ENCODE data around the gene NOL12.

Gene NOL12

DNA sequence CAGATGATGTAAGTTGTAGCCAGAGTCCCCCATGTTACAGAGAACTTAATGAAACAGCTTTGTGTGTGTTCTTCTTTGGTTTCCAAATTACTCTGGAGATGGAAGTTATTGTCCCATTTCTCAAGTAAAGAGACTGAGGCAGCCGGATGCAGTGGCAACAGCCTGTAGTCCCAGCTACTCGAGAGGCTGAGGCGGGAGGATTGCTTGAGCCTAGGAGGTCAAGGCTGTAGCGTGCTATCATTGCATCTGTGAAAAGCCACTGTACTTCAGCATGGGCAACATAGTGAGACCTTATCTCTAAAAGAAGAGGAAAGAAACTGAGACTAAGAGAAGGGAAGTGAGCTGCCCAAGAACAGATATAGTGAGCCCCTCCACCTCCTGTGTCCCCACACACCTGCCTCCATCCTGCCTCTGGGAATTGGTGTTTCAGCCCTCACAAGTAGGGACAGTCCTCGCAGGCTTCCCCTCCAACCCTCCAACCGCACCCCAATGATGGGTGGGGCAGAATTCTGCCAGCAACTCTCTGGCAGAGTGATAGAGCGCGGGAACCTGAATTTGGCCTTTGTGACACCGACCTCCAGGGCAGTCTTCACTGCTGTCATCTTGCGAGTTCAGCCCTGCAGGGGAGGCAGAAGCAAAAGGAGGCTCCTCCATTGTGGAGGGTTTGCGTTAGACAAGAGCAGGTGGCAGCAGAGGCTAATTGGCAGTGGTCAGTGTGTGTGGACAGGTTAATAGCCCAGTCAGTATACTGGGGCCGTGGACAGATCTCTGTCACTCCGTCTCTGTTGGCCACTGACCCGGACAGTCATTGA is 26.0 kb upstream of the NOL12 start:
- DNase-seq: no peak

DNA sequence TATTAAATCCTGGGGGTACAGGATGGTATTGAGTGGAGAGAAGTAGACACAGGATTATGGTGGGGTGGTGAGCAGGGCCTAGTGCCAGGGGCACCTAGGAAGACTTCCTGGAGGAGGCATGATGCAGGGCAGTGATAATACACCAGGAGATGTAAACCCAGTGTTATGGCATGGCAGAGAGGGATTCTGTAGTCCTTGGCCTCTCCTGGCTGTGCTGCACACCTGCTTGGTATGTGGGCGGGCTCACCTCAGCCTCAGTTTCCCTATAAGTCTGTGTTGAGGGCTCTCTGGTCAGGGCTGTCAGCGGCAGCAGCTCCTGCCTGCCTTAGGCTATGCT is 25.5 kb upstream of the NOL12 start:
- no peak for DNase-seq

GRCh38 chr22:37661160-37661924 is 24.8 kb upstream of the NOL12 start:
- peak; percentile 69 for DNase-seq

GRCh38 chr22:37662039-37662438 is 24.1 kb upstream of the NOL12 start:
- no peak for DNase-seq

- DNase-seq: peak; percentile 73
Measured at GRCh38 chr22:37663521-37664140, 22.5 kb upstream of the NOL12 start.

- DNase-seq: no peak
Measured at GRCh38 chr22:37664249-37665101, 21.7 kb upstream of the NOL12 start.

DNA sequence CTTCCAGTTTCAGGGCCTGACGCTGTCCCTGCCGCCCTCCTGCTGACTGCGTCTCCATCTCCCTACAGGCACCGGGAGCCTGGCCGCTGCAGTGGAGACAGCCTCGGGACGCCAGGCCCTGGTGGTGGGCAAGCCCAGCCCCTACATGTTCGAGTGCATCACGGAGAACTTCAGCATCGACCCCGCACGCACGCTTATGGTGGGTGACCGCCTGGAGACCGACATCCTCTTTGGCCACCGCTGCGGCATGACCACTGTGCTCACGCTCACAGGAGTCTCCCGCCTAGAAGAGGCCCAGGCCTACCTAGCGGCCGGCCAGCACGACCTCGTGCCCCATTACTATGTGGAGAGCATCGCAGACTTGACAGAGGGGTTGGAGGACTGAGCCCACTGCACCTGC is 20.7 kb upstream of the NOL12 start:
- DNase-seq: no peak

GRCh38 chr22:37669586-37669985 is 16.6 kb upstream of the NOL12 start:
- DNase-seq: no peak

- no peak for DNase-seq
Measured at GRCh38 chr22:37672206-37672919, 13.8 kb upstream of the NOL12 start.

- DNase-seq: no peak
Measured at GRCh38 chr22:37672920-37673455, 13.2 kb upstream of the NOL12 start.

DNA sequence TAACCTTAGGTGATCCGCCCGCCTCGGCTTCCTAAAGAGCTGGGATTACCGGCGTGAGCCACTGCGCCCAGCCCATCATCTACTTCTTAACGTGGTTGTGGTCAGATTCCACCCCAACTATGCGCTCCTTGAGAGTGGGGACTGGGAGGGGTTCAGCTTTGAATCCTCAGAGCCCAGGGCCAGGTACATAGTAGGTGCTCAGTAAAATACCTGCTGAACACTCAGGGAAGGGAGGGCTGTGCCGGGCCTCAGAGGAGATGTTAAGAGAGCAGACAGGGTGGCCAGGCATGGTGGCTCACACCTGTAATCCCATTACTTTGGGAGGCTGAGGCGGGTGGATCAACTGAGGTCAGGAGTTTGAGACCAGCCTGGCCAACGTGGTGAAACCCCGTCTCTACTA is 11.9 kb upstream of the NOL12 start:
- DNase-seq: no peak

- DNase-seq: peak; percentile 97
Measured at GRCh38 chr22:37674951-37675929, 10.9 kb upstream of the NOL12 start, which contains the start of gene LGALS1. LGALS1 (plus strand) TSS chr22:37675636; CDS start chr22:37675703, 67 bp downstream.

DNA sequence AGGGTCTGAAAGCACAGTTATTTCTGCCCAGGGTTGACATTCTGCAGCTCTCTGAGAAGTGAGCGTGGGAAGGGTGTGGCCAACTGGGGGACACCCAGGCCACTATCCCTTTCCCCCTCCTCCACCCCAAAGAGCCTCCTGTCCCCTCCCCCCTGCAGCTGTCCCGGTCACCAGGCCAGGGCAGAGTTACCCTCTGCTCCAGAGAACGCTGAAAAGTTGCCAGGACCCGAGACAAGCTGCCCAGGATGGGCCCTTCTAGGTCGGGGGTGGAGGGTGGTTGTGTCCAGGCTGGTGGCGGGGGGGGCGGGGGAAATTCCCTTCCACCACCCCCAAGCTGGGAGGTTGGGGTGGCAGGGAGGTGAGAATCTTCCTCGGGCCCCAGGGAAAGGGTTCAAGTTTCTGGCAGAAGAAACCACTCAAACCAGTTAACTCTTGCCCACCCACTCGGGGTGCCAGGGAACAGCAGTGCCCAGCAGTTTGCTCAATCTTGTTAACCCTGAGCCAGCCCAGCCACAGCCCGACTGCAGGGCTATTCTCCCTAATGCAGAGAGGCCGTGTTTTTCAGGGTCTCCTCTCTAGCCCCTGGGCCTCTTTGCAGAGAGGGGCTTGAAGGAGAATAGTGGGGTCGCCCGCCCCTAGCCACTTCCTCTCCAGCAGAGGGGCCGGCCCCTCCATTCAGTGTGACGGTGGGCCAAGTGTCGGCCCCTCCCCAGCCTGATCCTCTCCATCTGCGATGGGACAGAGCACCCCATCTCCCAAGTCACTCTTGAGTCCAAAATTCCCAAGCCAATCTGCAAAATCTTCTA is 10.0 kb upstream of the NOL12 start:
- DNase-seq: peak; percentile 28

- peak; percentile 97 for DNase-seq
Measured at GRCh38 chr22:37676736-37677492, 9.2 kb upstream of the NOL12 start.

DNA sequence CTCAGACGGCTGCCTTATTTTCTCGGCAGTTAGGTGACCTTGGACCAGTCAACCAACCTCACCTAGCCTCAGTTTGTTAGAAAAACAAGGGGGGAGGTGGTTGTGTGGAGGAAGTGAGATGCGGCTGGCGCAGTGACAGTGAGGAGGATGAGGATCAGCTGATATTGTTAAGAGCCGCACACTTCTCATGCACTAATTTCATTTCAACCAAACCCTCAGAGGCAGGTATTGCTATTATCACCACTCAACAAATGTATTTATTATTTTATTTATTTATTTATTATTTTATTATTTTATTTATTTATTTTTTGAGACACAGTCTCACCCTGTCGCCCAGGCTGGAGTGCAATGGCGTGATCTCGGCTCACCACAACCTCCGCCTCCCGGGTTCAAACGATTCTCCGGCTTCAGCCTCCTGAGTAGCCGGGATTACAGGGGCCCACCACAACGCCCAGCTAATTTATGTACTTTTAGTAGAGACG is 8.6 kb upstream of the NOL12 start:
- no peak for DNase-seq

GRCh38 chr22:37678372-37678771 is 7.8 kb upstream of the NOL12 start:
- no peak for DNase-seq

- no peak for DNase-seq
Measured at GRCh38 chr22:37679670-37680069, 6.5 kb upstream of the NOL12 start.

DNA sequence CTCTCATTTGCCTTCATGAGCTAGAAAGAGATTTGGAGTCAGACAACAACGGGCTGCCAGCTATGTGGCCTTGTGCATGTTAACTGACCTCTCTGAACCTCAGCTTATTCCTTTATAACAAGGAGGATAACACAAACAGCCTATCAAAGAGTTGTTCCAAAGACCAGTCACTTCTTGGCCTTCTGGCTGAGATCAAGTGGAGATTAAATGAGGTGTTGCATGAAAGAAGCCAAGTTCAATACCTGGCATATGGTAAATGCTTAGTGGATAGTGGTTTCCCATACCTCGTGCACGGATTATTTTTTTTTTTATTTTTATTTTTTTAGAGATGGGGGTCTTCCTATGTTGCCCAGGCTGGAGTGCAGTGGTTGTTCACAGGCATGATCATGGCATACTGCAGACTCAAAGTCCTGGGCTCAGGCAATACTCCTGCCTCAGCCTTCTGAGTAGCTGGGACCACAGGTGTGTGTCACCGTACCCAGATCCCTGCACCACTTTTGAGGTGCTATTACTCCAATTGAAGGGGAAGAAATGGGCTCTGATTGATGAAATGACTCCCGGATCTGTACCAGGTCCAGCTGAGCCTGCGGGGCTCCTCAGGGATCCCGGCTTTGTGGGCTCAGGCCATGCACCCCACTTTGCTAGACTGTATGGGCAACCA is 5.8 kb upstream of the NOL12 start:
- peak; percentile 37 for DNase-seq
